Lung (tissue), 12 donors: ENCODE measurements around the gene SPINK7. TPM values are rescaled to one million over a fixed set of nuclear protein-coding genes. Genes with fewer than 3 reads are reported as not detected.

Experiments used
- ATAC-seq: fragments of 200-7000 bp; cut with Tn5 transposase; one replicate; pipeline ENCODE4 v1.9.1; 2020; ENCODE audit warnings: moderate number of reproducible peaks; ENCODE audit not compliant: insufficient read depth, low FRiP score
- DNase-seq, 3 donors: peaks; one replicate each; pipeline ENCODE4 v3.0.0-alpha.2; 2013 to 2017
- H3K27ac ChIP-seq, 2 donors: one replicate each; pipeline ENCODE4 v1.5.1; 2013; ENCODE audit warnings: mild to moderate bottlenecking in 2 of 2, moderate library complexity in 2 of 2, control low read depth in 1 of 2, inconsistent platforms in 1 of 2, low read depth in 1 of 2, low read length in 1 of 2
- H3K27me3 ChIP-seq, 3 donors: one replicate each; pipeline ENCODE4 v1.5.1; 2013; ENCODE audit warnings: low read length in 2 of 3; ENCODE audit not compliant: control insufficient read depth in 3 of 3, insufficient read depth in 3 of 3
- H3K36me3 ChIP-seq, 4 donors: one replicate each; pipeline ENCODE4 v1.5.1; 2013; ENCODE audit warnings: low read length in 4 of 4, mild to moderate bottlenecking in 1 of 4, moderate library complexity in 1 of 4; ENCODE audit not compliant: control insufficient read depth in 4 of 4, insufficient read depth in 4 of 4
- H3K4me1 ChIP-seq, 5 donors: one replicate each; pipeline ENCODE4 v1.5.1; 2013; ENCODE audit warnings: low read length in 5 of 5, mild to moderate bottlenecking in 2 of 5, moderate library complexity in 1 of 5; ENCODE audit not compliant: control insufficient read depth in 5 of 5, insufficient read depth in 5 of 5
- H3K4me3 ChIP-seq: one replicate; pipeline ENCODE4 v1.5.1; 2013; ENCODE audit warnings: mild to moderate bottlenecking, control low read depth, moderate library complexity
- H3K9ac ChIP-seq, 2 donors: one replicate each; pipeline ENCODE4 v1.5.1; 2013; ENCODE audit warnings: low read length in 2 of 2, control low read depth in 1 of 2; ENCODE audit not compliant: insufficient read depth in 1 of 2
- H3K9me3 ChIP-seq, 4 donors: one replicate each; pipeline ENCODE4 v1.5.1; 2013; ENCODE audit warnings: low read length in 3 of 4, mild to moderate bottlenecking in 1 of 4, moderate library complexity in 1 of 4; ENCODE audit not compliant: control insufficient read depth in 4 of 4, insufficient read depth in 3 of 4
- WGBS, 2 donors: extraction: QIAGEN DNeasy Blood & Tissue Kit; methylation state at CpG; one replicate each; pipeline ENCODE4 v1.1.7; 2013; 5-methylcytosine and 5-hydroxymethylcytosine counted together
- polyA plus RNA-seq, 2 donors: library from polyadenylated mRNA; stranded (reverse); fragments of 200-250 nt; gene quantifications; one replicate each; pipeline ENCODE4 v1.2.1, GENCODE V29; 2013
- total RNA-seq, 2 donors: library from RNA; depleted of rRNA in 1 of 2; stranded (reverse); fragments of >200 nt in 1 of 2; gene quantifications; one replicate each; pipeline ENCODE4 v1.2.1, GENCODE V29; 2014 to 2021
- TF ChIP-seq, protein P1 (sequence below): IDR thresholded peaks from 2 replicates; pipeline ENCODE4 v1.5.1; 2012; ENCODE audit warnings: mild to moderate bottlenecking; ENCODE audit errors: control extremely low read depth, extremely low read depth
- donor health status: control.
- donor health status: control.
- donor health status: Bipolar disorder and iron deficiency.
- donor health status: healthy.
- donor health status: DM: yes; HTN: yes; CAD: no.

The SPINK7 gene
- total and polyA plus RNA-seq, 4 donors = not detected

DNA sequence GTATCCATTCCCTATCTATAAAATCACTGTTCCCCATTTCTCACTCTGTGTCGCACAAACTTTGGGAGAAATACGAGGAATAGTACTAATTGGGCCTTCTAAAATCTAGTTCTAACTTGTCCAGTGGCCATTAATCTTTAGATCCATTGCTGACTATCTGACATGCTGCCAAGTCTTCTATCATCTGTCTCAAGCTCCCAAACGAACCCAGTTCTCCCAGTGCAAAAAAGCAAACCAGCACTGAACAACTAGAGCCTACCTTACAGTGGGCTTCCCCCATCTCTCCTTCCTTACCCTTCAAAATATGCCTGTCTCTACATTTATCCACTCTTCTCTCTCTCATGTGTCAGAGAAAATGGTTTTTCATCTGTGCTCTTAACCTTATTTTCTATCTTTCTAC is 3.2 kb upstream of the SPINK7 start:
- Histone ChIP-seq H3K9me3 (peaks cover 0 to 2% (median 0%) of the 10 kb centered on the region in 4 donors), H3K4me1 (no peaks in the 10 kb centered on the region), H3K27me3 (no peaks in the 10 kb centered on the region), H3K4me3 (no peak overlapping the region), H3K36me3 (peaks cover 0 to 1% (median 0%) of the 10 kb centered on the region in 4 donors), H3K27ac (no peak overlapping the region), H3K9ac (no peak overlapping the region)
- TF ChIP-seq, protein P1, sequence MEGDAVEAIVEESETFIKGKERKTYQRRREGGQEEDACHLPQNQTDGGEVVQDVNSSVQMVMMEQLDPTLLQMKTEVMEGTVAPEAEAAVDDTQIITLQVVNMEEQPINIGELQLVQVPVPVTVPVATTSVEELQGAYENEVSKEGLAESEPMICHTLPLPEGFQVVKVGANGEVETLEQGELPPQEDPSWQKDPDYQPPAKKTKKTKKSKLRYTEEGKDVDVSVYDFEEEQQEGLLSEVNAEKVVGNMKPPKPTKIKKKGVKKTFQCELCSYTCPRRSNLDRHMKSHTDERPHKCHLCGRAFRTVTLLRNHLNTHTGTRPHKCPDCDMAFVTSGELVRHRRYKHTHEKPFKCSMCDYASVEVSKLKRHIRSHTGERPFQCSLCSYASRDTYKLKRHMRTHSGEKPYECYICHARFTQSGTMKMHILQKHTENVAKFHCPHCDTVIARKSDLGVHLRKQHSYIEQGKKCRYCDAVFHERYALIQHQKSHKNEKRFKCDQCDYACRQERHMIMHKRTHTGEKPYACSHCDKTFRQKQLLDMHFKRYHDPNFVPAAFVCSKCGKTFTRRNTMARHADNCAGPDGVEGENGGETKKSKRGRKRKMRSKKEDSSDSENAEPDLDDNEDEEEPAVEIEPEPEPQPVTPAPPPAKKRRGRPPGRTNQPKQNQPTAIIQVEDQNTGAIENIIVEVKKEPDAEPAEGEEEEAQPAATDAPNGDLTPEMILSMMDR = no peak
- DNase-seq = no peak
- no peak for ATAC-seq
- WGBS, 2 donors = 79 to 84% methylated on average over 3 of the region's 3 CpGs

DNA sequence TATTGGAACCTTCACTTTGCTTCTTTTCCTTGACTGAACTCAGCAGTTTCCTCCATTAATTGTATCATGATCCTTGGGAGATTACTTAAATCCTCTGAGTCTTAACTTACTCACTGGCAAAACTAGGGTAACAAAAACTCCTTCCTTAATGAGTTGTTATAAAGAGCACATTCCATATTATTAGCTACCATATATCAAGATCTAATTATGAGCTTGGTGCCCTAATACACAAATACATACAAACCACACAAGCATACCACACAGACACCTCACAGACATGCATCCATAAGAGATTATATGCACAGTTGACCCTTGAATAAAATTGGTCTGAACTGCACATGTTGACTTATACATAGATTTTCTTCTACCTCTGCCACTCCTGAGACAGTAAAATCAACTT is 2.5 kb upstream of the SPINK7 start:
- ATAC-seq (no peak), DNase-seq (no peak)
- peaks cover 0 to 1% (median 0%) of the 10 kb centered on the region in 4 donors for H3K36me3 ChIP-seq
- no peak overlapping the region for H3K9ac ChIP-seq
- H3K9me3 ChIP-seq = peaks cover 0 to 2% (median 0%) of the 10 kb centered on the region in 4 donors
- no peak overlapping the region for H3K4me3 ChIP-seq
- H3K4me1 ChIP-seq = no peaks in the 10 kb centered on the region
- no peak overlapping the region for H3K27ac ChIP-seq
- no peaks in the 10 kb centered on the region for H3K27me3 ChIP-seq
- TF ChIP-seq, protein P1 = no peak

DNA sequence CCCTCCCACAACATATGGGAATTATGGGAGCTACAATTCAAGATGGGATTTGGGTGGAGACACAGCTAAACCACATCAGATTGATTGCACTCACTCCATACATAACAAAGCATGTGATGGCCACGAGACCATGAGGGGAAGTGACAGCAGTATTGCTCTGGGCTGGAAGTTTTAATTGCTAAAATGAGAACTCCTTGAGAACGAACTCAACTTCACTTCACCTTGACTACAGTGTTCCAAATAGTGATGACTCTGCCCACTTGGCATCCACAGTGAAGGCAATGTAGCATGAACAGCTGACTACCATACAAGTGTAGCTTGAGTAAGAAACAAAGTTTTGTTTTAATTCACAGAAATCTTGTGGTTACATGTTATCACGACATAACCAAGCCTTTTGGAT is 739 bp upstream of the SPINK7 start:
- H3K9me3 ChIP-seq = peaks cover 0 to 2% (median 0%) of the 10 kb centered on the region in 4 donors
- H3K36me3 ChIP-seq = peaks cover 0 to 1% (median 0%) of the 10 kb centered on the region in 4 donors
- no peaks in the 10 kb centered on the region for H3K27me3 ChIP-seq
- ATAC-seq (no peak), DNase-seq (no peak)
- no peak overlapping the region for H3K27ac ChIP-seq
- TF ChIP-seq, protein P1 = no peak
- 73 to 85% methylated on average over 3 of the region's 3 CpGs for WGBS, 2 donors
- no peak overlapping the region for H3K4me3 ChIP-seq
- peaks cover 0 to 2% (median 0%) of the 10 kb centered on the region in 5 donors for H3K4me1 ChIP-seq
- H3K9ac ChIP-seq = no peak overlapping the region

DNA sequence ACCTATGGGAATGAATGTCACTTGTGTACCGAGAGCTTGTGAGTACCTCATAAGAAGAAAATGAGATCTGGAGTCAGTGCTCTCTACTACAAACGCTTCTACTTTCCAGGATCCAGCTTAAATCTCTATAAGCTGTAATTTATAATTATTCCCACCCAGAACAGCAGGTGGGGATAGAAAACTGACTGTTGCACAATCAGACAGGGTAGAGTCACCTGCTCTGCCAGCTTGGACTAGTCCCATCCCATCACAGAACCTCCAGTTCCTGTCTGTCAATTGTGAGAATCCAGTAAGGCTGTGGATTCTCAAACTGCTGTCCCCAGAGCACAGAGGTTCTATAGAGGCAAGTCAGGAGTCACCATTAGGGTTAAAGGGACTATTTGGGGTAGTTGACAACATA is 2.0 kb downstream of the SPINK7 start:
- TF ChIP-seq, protein P1 = no peak
- DNase-seq = no peak

More for the DNA sequence above, 2.0 kb downstream of the SPINK7 start:
- H3K27me3 ChIP-seq = no peaks in the 10 kb centered on the region
- no peak overlapping the region for H3K27ac ChIP-seq
- no peak overlapping the region for H3K4me3 ChIP-seq
- WGBS, 2 donors = 88 to 89% methylated on average over 2 of the region's 2 CpGs
- H3K36me3 ChIP-seq = peaks cover 0 to 1% (median 0%) of the 10 kb centered on the region in 4 donors
- no peak overlapping the region for H3K9ac ChIP-seq
- no peak for ATAC-seq
- no peaks in the 10 kb centered on the region for H3K9me3 ChIP-seq
- peaks cover 0 to 2% (median 0%) of the 10 kb centered on the region in 5 donors for H3K4me1 ChIP-seq
